Stimulated activated CD8-positive, alpha-beta memory T cell treated with anti-CD3 and anti-CD28 coated beads, Interleukin-2, amount 100 ng/mL, for 48 hours (primary cell): Measurements from ENCODE around the gene ATP1B4.
"Not testable (repeated sequence)": the region's sequence is repeated elsewhere in the genome, so short reads cannot be mapped to it uniquely, and the experiment has no call there.

Experiments
- DNase-seq, 2 donors: peaks; one replicate each; pipeline ENCODE4 v3.0.0-alpha.2; 2020; ENCODE audit warnings: low read depth in 2 of 2

The ATP1B4 gene

GRCh38 chrX:120361764-120362305 is at the start of gene ATP1B4:
TSS of gene ATP1B4 (plus strand) at chrX:120362089. CDS start at chrX:120362169, 80 bp downstream.
- DNase-seq = no peak

- no peak for DNase-seq
Observed at GRCh38 chrX:120315776-120316175, 46.1 kb upstream of the ATP1B4 start.

- DNase-seq = no peak
Observed at GRCh38 chrX:120316587-120317283, 45.2 kb upstream of the ATP1B4 start.

GRCh38 chrX:120318411-120318810 is 43.5 kb upstream of the ATP1B4 start:
- DNase-seq = no peak

DNA sequence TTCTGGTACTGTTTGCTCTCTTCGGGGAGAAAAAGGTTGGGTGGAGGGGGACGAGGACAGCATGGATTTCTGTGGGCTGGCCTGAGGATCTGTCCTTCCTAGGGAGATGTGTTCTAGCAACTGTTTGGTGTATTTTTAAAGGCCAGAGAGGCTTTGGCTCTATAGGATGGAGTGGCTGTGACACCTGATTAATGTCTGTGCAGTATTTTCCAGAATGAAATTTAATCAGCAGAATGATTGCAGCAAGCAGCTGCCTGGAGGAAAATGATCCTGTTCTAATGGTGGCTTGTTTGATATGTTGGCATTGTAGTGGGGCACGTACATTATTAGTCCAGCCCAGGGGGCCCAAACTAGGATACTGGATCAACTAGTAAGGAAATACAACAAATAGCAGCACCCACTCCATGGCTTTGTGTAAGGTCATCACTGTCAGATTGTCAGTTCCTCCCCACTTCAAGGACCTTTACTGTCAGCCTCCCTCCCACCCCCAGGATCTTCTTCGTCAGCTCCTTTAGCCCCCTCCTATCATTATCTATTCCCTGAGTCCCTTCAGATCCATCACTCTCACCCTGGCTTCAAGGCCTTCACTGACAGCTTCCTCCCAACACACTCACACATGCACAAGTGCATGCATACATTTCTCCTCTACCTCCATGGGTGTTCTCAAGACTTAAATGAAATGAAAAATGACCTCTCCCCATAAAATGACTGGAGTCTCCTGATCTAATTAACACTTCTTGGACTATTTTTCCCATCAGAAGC is 40.2 kb upstream of the ATP1B4 start:
- DNase-seq = no peak

GRCh38 chrX:120331116-120331515 is 30.8 kb upstream of the ATP1B4 start:
- no peak for DNase-seq

GRCh38 chrX:120332394-120332793 is 29.5 kb upstream of the ATP1B4 start:
- no peak for DNase-seq

- no peak for DNase-seq
Observed at GRCh38 chrX:120334151-120334550, 27.7 kb upstream of the ATP1B4 start.

DNA sequence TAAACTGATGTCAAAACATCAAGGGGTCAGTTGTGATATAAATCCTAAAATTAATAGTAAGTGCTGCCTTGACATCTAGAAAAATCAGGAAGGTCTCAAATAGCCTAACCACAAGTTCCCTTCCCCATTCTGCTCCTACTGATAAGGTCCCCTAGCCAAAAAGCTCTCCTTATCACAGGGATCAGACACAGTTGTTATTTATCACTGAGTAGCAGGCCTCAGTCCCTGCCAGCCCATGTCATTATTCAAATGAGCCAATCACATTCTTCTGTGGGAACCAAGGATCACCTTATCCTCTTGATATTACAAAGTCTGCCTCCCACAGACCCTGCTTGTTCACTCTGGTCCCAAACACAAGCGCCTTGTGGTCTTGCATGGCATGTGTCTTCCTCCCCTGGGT is 27.3 kb upstream of the ATP1B4 start:
- DNase-seq = no peak

DNA sequence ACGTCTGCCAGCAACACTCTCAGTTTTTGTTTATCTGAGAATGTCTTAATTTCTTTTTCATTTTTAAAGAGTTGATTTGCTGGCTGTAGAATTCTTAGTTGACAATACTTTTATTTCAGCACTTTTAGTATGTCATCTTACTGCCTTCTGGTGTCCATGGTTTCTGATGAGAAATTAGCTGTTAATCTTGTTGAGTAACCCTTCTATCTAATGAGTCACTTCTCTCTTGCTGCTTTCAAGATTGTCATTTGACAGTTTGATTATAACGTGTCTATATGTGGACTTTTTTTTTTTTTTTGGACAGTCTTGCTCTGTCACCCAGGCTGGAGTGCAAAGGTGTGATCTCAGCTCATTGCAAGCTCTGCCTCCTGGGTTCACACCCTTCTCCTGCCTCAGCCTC is 26.6 kb upstream of the ATP1B4 start:
- DNase-seq = no peak

GRCh38 chrX:120336899-120337298 is 25.0 kb upstream of the ATP1B4 start:
- DNase-seq = no peak

DNA sequence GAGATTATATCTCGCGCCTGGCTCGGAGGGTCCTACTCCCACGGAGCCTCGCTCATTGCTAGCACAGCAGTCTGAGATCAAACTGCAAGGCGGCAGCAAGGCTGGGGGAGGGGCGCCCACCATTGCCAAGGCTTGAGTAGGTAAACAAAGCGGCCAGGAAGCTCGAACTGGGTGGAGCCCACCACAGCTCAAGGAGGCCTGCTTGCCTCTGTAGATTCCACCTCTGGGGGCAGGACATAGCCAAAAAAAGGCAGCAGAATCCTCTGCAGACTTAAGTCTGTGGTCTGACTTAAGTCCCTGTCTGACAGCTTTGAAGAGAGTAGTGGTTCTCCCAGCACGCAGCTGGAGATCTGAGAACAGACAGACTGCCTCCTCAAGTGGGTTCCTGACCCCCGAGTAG is 17.3 kb upstream of the ATP1B4 start:
- not testable (repeated sequence) for DNase-seq

GRCh38 chrX:120350450-120351138 is 11.3 kb upstream of the ATP1B4 start:
- no peak for DNase-seq

DNA sequence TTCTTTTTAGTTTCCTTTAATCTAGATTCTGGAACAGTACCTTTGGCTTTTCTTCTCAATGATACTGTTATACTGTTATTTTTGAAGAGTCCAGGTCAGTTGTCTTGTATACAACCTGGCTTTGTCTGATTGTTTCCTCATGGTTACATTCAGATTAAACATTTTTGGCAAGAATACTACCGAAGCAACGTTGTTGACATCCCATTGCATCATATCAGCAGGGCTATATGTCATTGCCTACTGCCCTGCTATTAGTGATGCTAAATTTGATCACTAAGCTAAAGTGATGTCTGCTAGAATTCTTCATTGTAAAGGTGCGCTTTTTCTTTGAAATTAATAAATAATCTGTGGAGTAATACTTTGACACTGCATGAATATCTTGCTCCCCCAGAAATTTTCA is 5.8 kb upstream of the ATP1B4 start:
- no peak for DNase-seq

DNA sequence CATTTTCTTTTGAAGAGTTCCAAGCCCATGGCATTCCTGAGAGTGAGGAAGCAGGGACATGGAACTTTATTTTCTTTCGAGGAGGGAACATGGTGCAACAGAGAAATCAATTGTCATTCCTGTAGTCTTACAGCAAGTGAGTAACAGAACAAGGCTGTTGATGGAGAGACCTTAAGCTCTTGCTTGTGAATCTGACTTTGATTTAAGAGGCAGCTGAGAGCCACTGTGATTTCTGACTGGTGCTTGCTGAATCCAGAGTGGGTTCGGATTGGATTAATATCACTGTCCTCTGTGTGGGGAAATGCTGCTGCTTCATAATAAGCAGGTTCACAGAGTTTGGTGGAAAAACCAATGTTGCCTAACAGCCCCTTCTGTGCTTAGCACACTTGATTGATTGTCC is 4.7 kb upstream of the ATP1B4 start:
- no peak for DNase-seq

DNA sequence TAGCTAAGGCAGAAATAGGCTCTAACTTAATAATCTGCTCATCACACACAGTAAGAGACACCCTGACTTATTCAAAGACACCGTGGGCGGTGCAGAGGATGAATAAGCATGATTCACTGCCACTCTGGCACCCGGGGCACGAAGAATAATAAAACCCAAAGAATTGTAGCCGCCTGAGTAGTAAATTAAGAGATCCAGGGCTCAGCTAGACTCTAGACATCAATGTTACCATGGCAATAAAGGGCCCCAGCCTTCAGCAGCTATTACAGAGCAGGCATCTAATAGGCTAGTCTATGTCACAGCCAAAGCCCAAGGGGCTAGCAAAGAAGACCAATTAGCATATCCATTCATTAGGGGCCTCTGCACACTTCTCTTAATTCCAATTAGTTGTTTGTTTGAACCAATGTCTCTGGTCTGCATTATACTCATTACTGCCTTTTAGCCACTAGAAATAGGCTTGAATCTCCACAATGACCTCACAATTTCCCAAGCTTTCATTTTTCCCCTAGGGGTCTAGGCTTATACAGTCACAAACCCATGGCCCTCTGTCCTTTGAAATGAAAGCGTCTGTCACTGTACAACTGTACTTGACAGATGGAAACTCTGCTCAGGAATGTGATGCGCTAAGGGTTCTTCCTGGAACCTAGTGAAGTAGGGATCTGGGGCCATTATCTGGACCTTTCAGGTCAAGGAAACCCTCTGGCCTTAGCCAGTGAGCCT is 3.0 kb upstream of the ATP1B4 start:
- peak; percentile 7 to 21 for DNase-seq

DNA sequence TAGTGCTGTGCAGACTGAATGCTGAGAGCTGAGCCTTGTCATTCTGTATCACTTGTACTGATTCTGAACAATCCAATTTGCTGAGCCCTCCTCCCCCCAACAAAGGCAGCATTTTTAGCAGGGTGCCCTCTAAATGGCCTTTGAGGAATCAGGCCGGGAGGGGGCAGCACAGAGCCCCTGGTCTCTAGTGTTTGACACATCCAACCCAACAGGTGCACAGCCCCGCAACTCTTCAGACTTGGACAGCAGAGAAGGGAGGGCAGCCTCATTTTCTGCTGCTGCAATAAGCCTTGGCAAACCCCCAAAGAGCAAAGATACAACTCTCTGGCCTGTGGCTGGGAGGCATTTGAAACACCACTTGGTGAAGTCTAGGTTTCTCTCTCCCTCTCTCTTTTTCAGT is 3.4 kb downstream of the ATP1B4 start:
- peak; percentile 19 to 20 for DNase-seq

DNA sequence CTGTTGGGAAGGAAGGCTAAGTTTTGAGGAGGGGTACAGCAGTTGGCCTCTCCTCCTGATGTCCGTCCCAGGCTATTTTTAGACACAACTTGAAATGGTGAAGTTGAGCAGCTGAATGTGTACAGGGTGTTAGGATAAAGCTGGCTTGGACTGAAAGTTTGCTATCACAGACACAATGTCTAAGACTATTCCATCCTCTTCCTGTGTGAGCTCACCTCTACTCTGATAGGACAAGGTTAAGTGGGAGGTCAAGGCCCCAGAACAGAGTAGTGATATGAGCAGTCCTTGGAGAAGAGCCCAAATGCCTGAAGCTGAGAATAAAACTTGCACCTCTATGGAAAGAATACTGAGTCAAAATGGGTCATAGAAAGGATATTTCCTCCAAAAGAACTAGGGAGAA is 4.1 kb downstream of the ATP1B4 start:
- no peak for DNase-seq

DNA sequence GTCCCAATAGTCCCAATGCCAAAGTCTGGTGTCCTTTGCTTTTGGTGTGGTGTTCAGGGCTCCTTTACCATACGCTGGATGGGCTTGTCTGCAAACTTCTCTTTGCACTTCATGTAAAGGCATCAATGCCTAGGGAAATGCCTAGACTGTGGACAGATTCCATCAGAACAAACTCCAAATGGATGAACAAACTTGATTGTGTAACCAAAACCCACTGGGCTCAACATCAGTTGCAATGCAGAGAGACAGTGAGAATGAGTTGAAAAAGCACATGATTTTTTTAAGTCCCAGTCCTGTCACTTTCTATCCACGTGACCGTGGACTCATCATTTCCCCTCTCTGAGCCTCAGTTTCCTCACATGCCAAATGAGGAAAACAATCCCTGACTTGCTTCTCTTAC is 4.9 kb downstream of the ATP1B4 start:
- DNase-seq = no peak

DNA sequence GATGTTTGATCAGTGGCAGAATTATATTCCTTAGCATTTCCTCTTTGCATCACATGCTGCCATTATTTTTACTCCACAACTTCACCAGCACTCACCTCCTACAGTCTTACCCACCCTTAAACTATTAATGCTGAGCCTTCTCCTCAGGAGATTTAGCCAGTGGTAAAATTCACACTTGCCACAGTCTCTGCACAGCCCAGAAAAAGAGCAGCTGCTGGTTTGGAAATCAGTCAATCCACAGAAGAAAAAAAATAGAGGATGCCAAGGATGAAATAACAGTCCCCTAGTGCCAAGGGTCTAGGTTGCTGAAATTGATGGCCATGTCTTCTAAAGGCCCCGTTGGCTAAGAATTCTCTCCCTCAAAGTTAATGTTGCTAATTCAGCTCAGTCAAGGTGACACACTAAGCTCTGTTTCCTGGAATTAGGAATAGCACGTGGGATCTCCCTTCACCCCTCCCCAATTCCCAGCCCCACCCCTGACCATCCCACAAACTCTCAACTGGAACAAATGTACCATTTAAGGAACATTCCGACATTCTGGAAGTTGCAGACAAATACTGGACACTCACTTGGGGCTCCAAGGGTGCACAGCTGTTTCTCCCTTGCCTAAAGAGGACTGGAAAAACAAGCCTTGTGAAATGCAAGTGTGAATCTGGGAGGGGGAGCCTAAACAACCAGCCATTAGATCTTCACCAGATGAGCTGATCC is 5.7 kb downstream of the ATP1B4 start:
- DNase-seq = no peak

- DNase-seq = no peak
Observed at GRCh38 chrX:120372667-120373370, 10.9 kb downstream of the ATP1B4 start.
